ENCODE measurements around the gene NRL.
A peak's percentile ranks its signal among the peaks of the same experiment; 100 is the strongest.
"Not testable (repeated sequence)": the region's sequence is repeated elsewhere in the genome, so short reads cannot be mapped to it uniquely, and the experiment has no call there.

NRL gene

GRCh38 chr14:24052656-24053547, 61.8 kb downstream of the NRL start:
- Histone ChIP-seq H3K4me3 (ENCODE audit: low read length in 2 of 2) (peak overlapping the region; percentile 76 to 82), H3K9me3 (ENCODE audit: control insufficient read depth in 2 of 2, low read length in 2 of 2) (peaks cover 0 to 2% of the 10 kb centered on the region in 2 donors), H3K27me3 (ENCODE audit: control insufficient read depth in 2 of 2, insufficient read depth in 2 of 2, low read length in 2 of 2) (peaks cover 0 to 2% of the 10 kb centered on the region in 2 donors), H3K36me3 (ENCODE audit: control insufficient read depth in 2 of 2, insufficient read depth in 2 of 2, low read length in 2 of 2) (no peaks in the 10 kb centered on the region), H3K9ac (ENCODE audit: low read depth in 1 of 2, low read length in 2 of 2) (no peak overlapping the region), H3K27ac (ENCODE audit: low read depth in 2 of 2, low read length in 2 of 2) (no peak overlapping the region), H3K4me1 (ENCODE audit: control insufficient read depth in 2 of 2, insufficient read depth in 2 of 2, low read length in 2 of 2) (peaks cover 8 to 9% of the 10 kb centered on the region in 2 donors)

DNA sequence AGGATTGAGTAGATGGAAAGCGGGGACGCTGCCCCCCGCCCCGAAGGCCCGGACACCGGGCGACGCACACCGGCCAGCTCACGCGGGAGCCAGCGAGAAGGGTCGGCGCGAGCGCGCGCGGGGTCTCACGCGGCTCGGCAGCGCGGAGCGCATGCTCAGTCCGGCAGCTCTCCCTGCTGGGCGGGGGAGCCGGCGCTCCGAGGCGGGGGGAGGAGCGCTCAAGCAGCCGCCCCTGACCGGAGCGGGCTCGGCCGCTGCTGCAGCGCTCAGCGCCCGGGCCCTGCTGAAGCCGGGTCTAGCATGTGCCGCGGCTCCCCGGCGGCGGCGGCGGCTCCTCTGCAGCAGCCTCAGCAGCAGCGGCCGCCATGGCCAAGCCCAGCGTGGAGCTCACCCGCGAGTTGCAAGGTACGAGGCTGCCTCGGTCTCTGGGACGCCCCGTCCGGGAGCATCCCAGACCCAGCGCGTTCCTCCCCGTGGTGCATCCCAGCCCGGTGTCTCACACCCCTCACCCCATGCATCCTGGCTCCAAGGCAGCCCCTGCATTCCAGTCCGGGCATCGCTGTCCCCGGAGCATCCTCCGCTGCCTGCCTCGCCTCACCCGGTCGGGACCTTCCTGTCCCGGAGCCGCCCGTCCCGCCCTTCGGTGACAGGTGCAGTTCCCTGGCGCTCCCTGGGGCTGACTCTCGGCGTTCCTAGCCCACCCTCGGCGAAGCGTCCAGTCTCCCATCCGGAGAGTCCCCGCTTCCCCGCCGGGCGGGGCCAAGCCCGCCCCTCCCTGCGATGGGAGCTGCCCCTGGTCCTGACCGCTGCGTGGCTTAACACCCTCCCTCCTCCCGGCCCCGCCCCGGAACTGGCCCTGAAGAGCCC, 62.7 kb downstream of the NRL start, which contains the start of gene CARMIL3:
Gene CARMIL3 (plus strand): TSS at position 221 of the 867 bp plus-strand sequence. CDS start 145 bp downstream, at position 366.
- Histone ChIP-seq H3K4me1 (ENCODE audit: control insufficient read depth in 2 of 2, insufficient read depth in 2 of 2, low read length in 2 of 2) (peaks cover 8 to 9% of the 10 kb centered on the region in 2 donors), H3K9me3 (ENCODE audit: control insufficient read depth in 2 of 2, low read length in 2 of 2) (peaks cover 0 to 2% of the 10 kb centered on the region in 2 donors), H3K27me3 (ENCODE audit: control insufficient read depth in 2 of 2, insufficient read depth in 2 of 2, low read length in 2 of 2) (peaks cover 0 to 2% of the 10 kb centered on the region in 2 donors), H3K27ac (ENCODE audit: low read depth in 2 of 2, low read length in 2 of 2) (peak within 1 kb of the TSS; percentile 48 to 57), H3K9ac (ENCODE audit: low read depth in 1 of 2, low read length in 2 of 2) (peak within 1 kb of the TSS; percentile 41 to 90), H3K4me3 (ENCODE audit: low read length in 2 of 2) (peak within 1 kb of the TSS; percentile 76 to 82), H3K36me3 (ENCODE audit: control insufficient read depth in 2 of 2, insufficient read depth in 2 of 2, low read length in 2 of 2) (no peaks in the 10 kb centered on the region)

GRCh38 chr14:24051176-24051788, 63.5 kb downstream of the NRL start:
- H3K27ac ChIP-seq (ENCODE audit: low read depth in 2 of 2, low read length in 2 of 2) = peak overlapping the region; percentile 48 to 57
- peaks cover 8 to 9% of the 10 kb centered on the region in 2 donors for H3K4me1 ChIP-seq (ENCODE audit: control insufficient read depth in 2 of 2, insufficient read depth in 2 of 2, low read length in 2 of 2)
- H3K27me3 ChIP-seq (ENCODE audit: control insufficient read depth in 2 of 2, insufficient read depth in 2 of 2, low read length in 2 of 2) = peaks cover 0 to 2% of the 10 kb centered on the region in 2 donors
- H3K9me3 ChIP-seq (ENCODE audit: control insufficient read depth in 2 of 2, low read length in 2 of 2) = peaks cover 0 to 2% of the 10 kb centered on the region in 2 donors
- peak overlapping the region; percentile 76 to 82 for H3K4me3 ChIP-seq (ENCODE audit: low read length in 2 of 2)
- peak overlapping the region; percentile 41 to 90 for H3K9ac ChIP-seq (ENCODE audit: low read depth in 1 of 2, low read length in 2 of 2)
- H3K36me3 ChIP-seq (ENCODE audit: control insufficient read depth in 2 of 2, insufficient read depth in 2 of 2, low read length in 2 of 2) = no peaks in the 10 kb centered on the region

- not testable (repeated sequence) for H3K9me3 ChIP-seq (ENCODE audit: control insufficient read depth in 2 of 2, low read length in 2 of 2); H3K9ac ChIP-seq (ENCODE audit: low read depth in 1 of 2, low read length in 2 of 2); H3K27me3 ChIP-seq (ENCODE audit: control insufficient read depth in 2 of 2, insufficient read depth in 2 of 2, low read length in 2 of 2); H3K4me3 ChIP-seq (ENCODE audit: low read length in 2 of 2); H3K27ac ChIP-seq (ENCODE audit: low read depth in 2 of 2, low read length in 2 of 2); H3K36me3 ChIP-seq (ENCODE audit: control insufficient read depth in 2 of 2, insufficient read depth in 2 of 2, low read length in 2 of 2); H3K4me1 ChIP-seq (ENCODE audit: control insufficient read depth in 2 of 2, insufficient read depth in 2 of 2, low read length in 2 of 2)
Measured at GRCh38 chr14:24050753-24051152, 64.0 kb downstream of the NRL start.

- H3K9me3 ChIP-seq (ENCODE audit: control insufficient read depth in 2 of 2, low read length in 2 of 2); H3K4me1 ChIP-seq (ENCODE audit: control insufficient read depth in 2 of 2, insufficient read depth in 2 of 2, low read length in 2 of 2); H3K4me3 ChIP-seq (ENCODE audit: low read length in 2 of 2); H3K9ac ChIP-seq (ENCODE audit: low read depth in 1 of 2, low read length in 2 of 2); H3K36me3 ChIP-seq (ENCODE audit: control insufficient read depth in 2 of 2, insufficient read depth in 2 of 2, low read length in 2 of 2); H3K27me3 ChIP-seq (ENCODE audit: control insufficient read depth in 2 of 2, insufficient read depth in 2 of 2, low read length in 2 of 2); H3K27ac ChIP-seq (ENCODE audit: low read depth in 2 of 2, low read length in 2 of 2): not testable (repeated sequence)
Measured at GRCh38 chr14:24049002-24049401, 65.7 kb downstream of the NRL start.

DNA sequence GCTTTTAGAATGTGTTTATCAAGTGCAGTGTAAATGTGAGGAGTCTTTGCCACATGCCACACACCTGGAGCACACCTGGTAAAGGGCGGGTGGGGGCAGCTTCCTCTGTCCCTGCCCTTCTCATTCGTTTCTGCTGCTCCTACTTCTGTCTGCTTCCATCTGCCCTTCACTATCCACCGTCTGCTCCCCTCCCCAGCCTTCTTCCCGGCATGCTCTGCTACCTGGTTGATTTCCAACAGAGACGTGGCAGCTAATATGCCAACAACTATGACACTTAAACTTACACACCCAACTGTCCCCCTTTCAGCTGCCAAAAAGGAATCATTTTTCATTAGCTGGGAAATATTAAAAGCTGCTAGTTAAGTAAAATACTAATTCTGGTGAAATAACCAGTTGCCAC, 72.0 kb downstream of the NRL start:
- no peak overlapping the region for H3K27ac ChIP-seq (ENCODE audit: low read depth in 2 of 2, low read length in 2 of 2)
- no peaks in the 10 kb centered on the region for H3K36me3 ChIP-seq (ENCODE audit: control insufficient read depth in 2 of 2, insufficient read depth in 2 of 2, low read length in 2 of 2)
- no peaks in the 10 kb centered on the region for H3K9me3 ChIP-seq (ENCODE audit: control insufficient read depth in 2 of 2, low read length in 2 of 2)
- H3K4me3 ChIP-seq (ENCODE audit: low read length in 2 of 2) = no peak overlapping the region
- peaks cover 0 to under 1% of the 10 kb centered on the region in 2 donors for H3K4me1 ChIP-seq (ENCODE audit: control insufficient read depth in 2 of 2, insufficient read depth in 2 of 2, low read length in 2 of 2)
- H3K9ac ChIP-seq (ENCODE audit: low read depth in 1 of 2, low read length in 2 of 2) = no peak overlapping the region
- no peaks in the 10 kb centered on the region for H3K27me3 ChIP-seq (ENCODE audit: control insufficient read depth in 2 of 2, insufficient read depth in 2 of 2, low read length in 2 of 2)

GRCh38 chr14:24040692-24041091, 74.1 kb downstream of the NRL start:
- no peaks in the 10 kb centered on the region for H3K9me3 ChIP-seq (ENCODE audit: control insufficient read depth in 2 of 2, low read length in 2 of 2)
- no peak overlapping the region for H3K27ac ChIP-seq (ENCODE audit: low read depth in 2 of 2, low read length in 2 of 2)
- no peaks in the 10 kb centered on the region for H3K36me3 ChIP-seq (ENCODE audit: control insufficient read depth in 2 of 2, insufficient read depth in 2 of 2, low read length in 2 of 2)
- H3K4me3 ChIP-seq (ENCODE audit: low read length in 2 of 2) = no peak overlapping the region
- no peak overlapping the region for H3K9ac ChIP-seq (ENCODE audit: low read depth in 1 of 2, low read length in 2 of 2)
- no peaks in the 10 kb centered on the region for H3K27me3 ChIP-seq (ENCODE audit: control insufficient read depth in 2 of 2, insufficient read depth in 2 of 2, low read length in 2 of 2)
- peaks cover 5% of the 10 kb centered on the region in 2 donors for H3K4me1 ChIP-seq (ENCODE audit: control insufficient read depth in 2 of 2, insufficient read depth in 2 of 2, low read length in 2 of 2)

DNA sequence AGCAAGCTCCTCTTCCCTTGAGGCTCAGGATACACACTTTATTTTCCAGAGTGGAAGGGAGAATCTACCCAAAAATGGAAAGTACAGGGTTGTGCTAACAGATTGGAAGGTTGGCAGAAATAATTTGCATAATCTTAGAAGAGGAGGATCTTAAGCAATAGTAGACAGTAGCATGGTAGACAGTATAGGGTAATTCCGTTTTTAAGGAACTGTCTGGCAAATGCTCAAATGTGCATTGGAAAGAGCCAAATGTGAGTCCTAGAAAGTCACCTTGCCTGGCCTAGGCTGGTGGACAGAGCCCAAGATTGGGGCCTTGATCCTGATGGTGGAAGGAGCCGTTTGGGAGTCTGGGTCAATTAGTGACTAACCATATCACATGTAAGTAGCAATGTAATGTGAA, 76.1 kb downstream of the NRL start:
- Histone ChIP-seq H3K27ac (ENCODE audit: low read depth in 2 of 2, low read length in 2 of 2) (no peak overlapping the region), H3K27me3 (ENCODE audit: control insufficient read depth in 2 of 2, insufficient read depth in 2 of 2, low read length in 2 of 2) (no peaks in the 10 kb centered on the region), H3K9ac (ENCODE audit: low read depth in 1 of 2, low read length in 2 of 2) (no peak overlapping the region), H3K4me3 (ENCODE audit: low read length in 2 of 2) (no peak overlapping the region), H3K9me3 (ENCODE audit: control insufficient read depth in 2 of 2, low read length in 2 of 2) (no peaks in the 10 kb centered on the region), H3K36me3 (ENCODE audit: control insufficient read depth in 2 of 2, insufficient read depth in 2 of 2, low read length in 2 of 2) (no peaks in the 10 kb centered on the region), H3K4me1 (ENCODE audit: control insufficient read depth in 2 of 2, insufficient read depth in 2 of 2, low read length in 2 of 2) (peaks cover 9 to 10% of the 10 kb centered on the region in 2 donors)

DNA sequence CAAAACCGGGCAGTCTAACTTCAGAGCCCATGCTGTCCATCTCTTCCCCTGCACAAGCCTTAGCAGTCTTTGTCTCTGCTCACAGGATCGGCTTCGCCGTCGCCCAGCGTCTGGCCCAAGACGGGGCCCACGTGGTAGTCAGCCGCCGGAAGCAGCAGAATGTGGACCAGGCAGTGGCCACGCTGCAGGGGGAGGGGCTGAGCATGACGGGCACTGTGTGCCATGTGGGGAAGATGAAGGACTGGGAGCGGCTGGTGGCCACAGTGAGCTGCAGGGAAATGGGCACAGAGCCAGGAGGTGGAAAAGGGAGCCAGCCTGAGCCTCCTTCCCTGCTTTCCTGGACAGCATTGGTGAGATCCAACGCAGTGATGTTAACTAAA, 77.1 kb downstream of the NRL start:
- Histone ChIP-seq H3K36me3 (ENCODE audit: control insufficient read depth in 2 of 2, insufficient read depth in 2 of 2, low read length in 2 of 2) (no peaks in the 10 kb centered on the region), H3K4me3 (ENCODE audit: low read length in 2 of 2) (no peak overlapping the region), H3K27ac (ENCODE audit: low read depth in 2 of 2, low read length in 2 of 2) (no peak overlapping the region), H3K9me3 (ENCODE audit: control insufficient read depth in 2 of 2, low read length in 2 of 2) (no peaks in the 10 kb centered on the region), H3K9ac (ENCODE audit: low read depth in 1 of 2, low read length in 2 of 2) (no peak overlapping the region), H3K27me3 (ENCODE audit: control insufficient read depth in 2 of 2, insufficient read depth in 2 of 2, low read length in 2 of 2) (no peaks in the 10 kb centered on the region), H3K4me1 (ENCODE audit: control insufficient read depth in 2 of 2, insufficient read depth in 2 of 2, low read length in 2 of 2) (peaks cover 9 to 10% of the 10 kb centered on the region in 2 donors)
